Measurements from ENCODE around the gene UBC. TPM values are rescaled to one million over a fixed set of nuclear protein-coding genes. Genes with fewer than 3 reads are reported as not detected.
"Not testable (repeated sequence)": the region's sequence is repeated elsewhere in the genome, so short reads cannot be mapped to it uniquely, and the experiment has no call there.

The UBC gene
- total RNA-seq, 1 donor from 2014 or later = 1,088 TPM

- DNase-seq (ENCODE audit: low spot score) = no peak
Observed at GRCh38 chr12:124884587-124885438, 29.6 kb downstream of the UBC start.

GRCh38 chr12:124883263-124884130 is 31.0 kb downstream of the UBC start:
- no peak for DNase-seq (ENCODE audit: low spot score)

DNA sequence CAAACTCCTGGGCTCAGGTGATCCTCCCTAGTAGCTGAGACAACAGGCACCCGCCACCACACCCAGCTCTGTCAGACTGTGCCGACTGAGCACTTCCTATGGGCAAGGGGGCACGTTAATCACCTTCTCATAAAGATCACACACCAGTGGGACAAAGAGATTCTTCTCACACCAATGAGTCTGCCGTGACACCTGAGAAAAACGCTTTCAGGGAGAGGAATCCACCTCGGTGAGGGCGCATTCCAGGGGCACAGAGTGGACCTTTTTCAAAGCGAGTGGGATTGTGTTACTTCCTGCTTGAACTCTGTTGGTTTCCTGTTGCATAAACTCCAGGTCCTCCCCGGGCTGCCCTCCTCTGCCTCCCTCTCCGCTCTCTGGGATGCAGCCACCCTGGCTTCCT is 33.3 kb downstream of the UBC start:
- DNase-seq (ENCODE audit: low spot score) = no peak

- not testable (repeated sequence) for DNase-seq (ENCODE audit: low spot score)
Observed at GRCh38 chr12:124880335-124880734, 34.1 kb downstream of the UBC start.

DNA sequence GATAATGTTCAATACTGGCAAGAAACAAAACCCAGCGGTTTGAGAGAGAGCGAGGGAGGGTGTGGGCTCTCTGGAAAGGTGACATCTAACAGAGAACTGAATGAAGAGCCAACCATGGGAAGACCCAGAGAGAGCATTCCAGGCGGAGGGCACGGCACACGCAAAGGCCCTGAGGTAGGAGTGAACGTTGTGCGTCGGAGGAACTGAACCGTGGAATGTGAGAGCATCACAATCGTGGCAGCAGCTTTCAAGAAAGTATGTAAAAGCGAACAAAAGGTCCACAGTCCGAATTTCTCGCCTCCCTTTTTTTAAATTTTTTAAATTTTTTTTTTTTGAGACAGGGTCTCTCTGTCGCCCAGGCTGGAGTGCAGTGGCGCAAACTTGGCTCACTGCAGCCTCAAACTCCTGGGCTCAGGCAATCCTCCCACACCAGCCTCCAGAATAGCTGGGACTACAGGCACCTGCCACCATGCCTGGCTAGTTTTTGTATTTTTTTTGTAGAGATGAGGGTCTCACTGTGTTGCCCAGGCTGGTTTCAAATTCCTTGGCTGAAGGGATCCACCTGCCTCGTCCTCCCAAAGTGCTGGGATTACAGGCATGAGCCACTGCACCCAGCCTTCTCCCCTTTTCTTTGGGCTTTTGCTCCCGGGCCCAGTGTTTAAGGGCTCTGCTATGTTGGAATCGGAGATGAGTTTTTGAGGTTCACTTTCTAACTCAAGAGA is 35.5 kb downstream of the UBC start:
- no peak for DNase-seq (ENCODE audit: low spot score)

DNA sequence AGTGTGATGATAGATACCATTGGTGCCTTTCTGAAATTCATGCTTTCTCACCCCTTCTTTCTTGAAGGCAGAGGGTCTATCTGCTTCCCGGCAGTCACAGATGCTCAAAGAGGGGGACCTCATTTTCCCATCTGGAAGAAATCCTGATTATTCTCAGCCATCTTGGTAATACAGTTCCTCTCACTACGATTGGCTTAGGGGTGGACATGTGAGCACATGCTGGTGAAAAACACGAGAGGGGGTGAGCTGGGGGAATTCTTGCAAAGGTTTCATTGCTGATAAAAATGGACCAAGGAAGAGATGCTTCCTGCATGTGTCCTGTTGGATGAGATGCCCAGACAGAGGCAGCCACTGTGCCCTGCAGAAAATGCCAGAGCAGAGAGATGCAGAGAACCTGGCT is 37.0 kb downstream of the UBC start:
- DNase-seq (ENCODE audit: low spot score) = no peak

- DNase-seq (ENCODE audit: low spot score) = no peak
Observed at GRCh38 chr12:124876171-124876570, 38.3 kb downstream of the UBC start.

DNA sequence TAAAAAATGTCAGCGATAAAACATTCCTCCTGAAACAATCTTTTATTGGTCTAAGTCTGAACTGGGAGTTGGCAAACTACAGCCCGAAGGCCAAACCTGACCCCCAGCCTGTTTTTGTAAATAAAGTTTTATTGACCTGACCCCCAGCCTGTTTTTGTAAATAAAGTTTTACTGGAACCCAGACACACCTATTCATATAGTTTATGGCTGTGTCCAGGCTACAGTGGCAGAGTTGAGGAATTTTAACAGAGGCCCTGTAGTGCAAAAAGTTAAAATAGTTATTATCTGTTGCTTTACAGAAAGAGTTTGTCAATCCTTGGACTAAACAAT is 38.7 kb downstream of the UBC start:
- no peak for DNase-seq (ENCODE audit: low spot score)

GRCh38 chr12:124874988-124875802 is 39.3 kb downstream of the UBC start:
- no peak for DNase-seq (ENCODE audit: low spot score)

- DNase-seq (ENCODE audit: low spot score) = no peak
Observed at GRCh38 chr12:124874188-124874587, 40.3 kb downstream of the UBC start.

GRCh38 chr12:124872068-124872719 is 42.3 kb downstream of the UBC start:
- no peak for DNase-seq (ENCODE audit: low spot score)

GRCh38 chr12:124871297-124871696 is 43.2 kb downstream of the UBC start:
- DNase-seq (ENCODE audit: low spot score) = no peak

DNA sequence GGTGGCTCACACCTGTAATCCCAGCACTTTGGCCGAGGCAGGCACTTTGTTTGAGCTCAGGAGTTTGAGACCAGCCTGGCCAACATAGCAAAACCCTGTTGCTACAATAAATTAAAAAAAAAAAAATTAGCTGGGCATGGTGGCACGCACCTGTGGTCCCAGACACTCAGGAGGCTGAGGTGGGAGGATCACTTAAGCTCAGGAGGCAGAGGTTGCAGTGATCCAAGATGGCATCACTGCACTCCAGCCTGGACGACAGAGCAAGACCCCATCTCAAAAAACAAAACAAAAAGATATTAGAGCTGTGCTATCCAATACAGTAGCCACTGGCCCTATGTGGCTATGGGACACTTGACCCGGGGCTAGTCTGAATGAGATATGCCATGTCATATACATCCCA is 43.9 kb downstream of the UBC start:
- no peak for DNase-seq (ENCODE audit: low spot score)

DNA sequence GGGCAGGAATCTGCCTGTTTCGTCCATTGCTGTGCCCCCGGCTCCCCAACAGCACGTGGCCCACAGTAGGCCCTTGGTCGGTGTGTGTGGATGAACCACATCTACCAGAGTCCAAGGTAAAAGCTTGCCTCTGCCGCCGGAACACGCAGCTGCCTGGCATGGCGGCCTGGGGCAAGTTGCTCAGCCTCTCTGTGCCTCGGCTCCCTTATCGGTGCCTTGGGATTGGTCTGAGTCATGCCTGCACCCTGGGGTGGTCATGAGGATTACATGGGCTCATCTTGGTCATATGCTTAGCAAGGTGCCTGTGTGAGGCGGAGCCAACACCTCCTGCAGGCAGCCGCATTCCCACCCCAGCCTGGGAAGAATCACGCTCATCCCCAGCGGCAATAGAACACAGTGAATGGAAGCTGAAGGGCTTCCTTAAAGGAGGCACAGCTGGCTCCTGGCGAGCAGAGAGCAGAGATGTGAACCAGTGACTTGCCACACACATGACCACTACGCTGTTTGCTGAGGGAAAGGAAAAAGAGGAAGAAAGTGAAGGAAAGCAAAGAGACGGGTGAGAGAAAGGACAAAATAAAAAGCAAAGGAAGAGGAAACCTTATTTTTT is 45.3 kb downstream of the UBC start:
- DNase-seq (ENCODE audit: low spot score) = peak; percentile 33

DNA sequence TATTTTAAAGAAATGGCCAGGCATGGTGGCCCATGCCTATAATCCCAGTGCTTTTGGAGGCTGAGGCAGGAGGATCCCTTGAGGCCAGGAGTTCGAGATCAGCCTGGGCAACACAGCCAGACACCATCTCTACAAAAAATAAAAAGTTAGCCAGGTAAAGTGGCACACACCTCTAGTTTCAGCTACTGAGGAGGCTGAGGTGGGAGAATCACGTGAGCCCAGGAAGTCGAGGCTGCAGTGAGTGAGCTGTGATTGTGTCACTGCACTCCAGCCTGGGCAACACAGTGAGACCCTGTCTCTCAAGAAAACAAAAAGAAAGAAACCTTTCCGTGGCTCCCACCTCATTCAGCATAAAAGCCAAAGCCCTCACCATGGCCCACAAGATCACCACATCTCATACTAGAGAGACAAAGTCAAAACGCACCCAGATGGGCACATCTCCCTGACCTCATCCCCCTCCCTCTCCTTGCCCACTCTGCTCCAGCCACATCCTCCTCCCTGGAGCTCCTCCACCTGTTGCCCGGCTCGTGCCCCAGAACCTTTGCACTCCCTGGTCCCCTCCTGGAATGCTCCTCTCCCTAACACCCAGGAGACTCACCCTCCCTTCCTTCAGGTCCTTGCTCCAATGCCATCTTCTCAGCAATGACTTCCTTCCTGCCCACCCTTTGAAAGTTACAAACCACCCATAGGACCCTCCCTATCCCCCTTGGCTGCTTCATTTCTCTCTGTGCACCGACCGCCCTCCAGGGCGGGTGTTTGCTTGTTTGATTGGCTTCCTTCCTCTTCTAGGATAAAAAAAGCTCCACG is 46.0 kb downstream of the UBC start:
- no peak for DNase-seq (ENCODE audit: low spot score)

DNA sequence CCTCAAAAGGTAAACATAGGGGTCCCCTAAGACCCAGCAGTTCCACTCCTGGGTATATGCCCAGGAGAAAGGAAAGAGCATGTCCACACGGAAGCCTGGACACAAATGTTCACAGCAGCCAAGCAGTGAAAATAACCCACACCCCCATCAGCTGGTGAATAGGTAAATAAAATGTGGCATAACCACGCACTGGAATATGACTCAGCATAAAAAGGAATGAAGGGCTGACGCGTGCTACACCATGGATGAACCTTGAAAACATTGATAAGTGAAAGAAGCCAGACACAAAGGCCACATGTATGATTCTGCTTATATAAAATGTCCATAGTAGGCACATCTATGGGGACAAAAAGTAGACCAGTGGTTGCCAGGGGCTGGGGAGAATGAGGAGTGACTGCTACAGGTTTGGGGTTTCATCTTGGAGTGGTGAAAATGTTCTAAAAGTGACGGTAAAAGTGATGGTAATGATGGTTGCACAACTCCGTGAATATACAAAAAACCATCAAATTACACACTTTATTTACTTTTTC is 47.0 kb downstream of the UBC start:
- no peak for DNase-seq (ENCODE audit: low spot score)

DNA sequence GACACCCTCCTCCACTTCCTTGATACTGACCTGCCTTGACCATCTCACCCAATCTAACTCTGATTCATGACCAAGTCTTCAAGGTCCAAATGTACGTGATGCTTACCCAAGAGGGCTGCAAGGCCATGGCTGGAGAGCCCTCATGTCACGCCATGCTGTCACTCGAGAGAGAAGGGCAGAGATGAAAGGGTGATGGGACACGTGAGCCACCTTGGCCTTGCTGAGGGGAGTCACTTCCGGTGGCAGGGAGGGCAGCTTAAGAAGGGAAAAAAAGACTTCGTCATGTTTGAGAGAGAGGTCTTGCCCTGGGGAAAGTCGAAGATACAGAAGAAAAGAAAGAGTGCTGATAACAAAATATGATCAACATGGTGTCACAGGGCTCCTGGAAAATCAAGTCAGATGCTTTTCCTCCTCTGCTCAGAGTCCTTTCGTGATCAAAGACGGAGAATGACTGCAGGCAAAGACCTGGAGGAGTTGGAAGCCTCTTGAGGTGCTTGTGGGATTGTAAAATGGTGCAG is 47.5 kb downstream of the UBC start:
- no peak for DNase-seq (ENCODE audit: low spot score)

DNA sequence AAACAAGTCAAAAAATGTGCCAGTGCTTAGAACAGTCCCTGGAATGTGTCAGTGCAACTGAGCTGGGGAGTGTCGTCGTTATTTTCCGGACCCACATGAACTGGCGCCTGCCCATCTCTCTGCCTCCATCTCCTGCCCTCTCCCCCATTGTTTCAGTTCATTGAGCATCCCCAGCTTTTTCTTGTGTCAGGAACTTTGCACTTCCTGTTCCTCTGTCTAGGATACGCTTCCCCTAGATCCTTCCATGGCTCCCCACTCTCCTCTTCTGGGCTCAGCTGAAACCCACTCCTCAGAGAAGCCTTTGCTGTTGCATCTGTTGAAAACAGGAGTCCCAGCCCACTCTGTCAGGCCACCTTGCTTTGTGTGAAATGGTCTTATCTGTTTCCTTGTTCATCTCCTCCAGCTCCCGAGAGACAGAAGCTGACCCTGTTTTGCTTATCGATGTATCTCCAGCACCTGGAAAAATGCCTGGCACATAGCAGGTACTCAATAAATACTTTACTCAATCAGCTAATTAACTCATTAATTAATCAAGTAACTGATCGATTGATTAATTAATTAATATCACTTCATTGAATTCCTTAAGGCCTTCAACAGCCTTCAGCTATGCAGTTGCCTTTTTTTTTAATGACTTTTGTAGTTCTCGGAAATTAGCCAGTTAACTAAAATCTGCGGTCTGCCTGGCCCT is 48.1 kb downstream of the UBC start:
- no peak for DNase-seq (ENCODE audit: low spot score)
